Lower leg skin (tissue), 3 donors: ENCODE measurements around the gene SDCCAG8.

Source experiments
- CTCF ChIP-seq, 3 donors: fragments of 450-650 bp; IDR thresholded peaks; one replicate each; pipeline ENCODE4 v1.5.1; 2016; ENCODE audit warnings: antibody characterized with exemption in 3 of 3, mild to moderate bottlenecking in 3 of 3, moderate library complexity in 2 of 3
- POLR2A ChIP-seq, 2 donors: fragments of 450-650 bp; IDR thresholded peaks; one replicate each; pipeline ENCODE4 v1.6.1; 2016 to 2017; ENCODE audit warnings: antibody characterized with exemption in 2 of 2, mild to moderate bottlenecking in 1 of 2, moderate library complexity in 1 of 2

- no peak for TF ChIP-seq CTCF (IDR thresholded peaks at IDR 0.05)
- TF ChIP-seq POLR2A (IDR thresholded peaks at IDR 0.05) = no peak
Measured at GRCh38 chr1:243260221-243260880, 4.5 kb downstream of the SDCCAG8 start.
